PC-9 (cell line): ENCODE measurements around the gene EPHB2.

Experiments used
- EZH2 ChIP-seq: fragments of 200-600 bp; sonication (generic); IDR thresholded peaks from 2 replicates; pipeline ENCODE4 v1.8.0; 2017; ENCODE audit warnings: antibody characterized with exemption, low read depth
- TF ChIP-seq, protein P1 (sequence below): fragments of 200-600 bp; sonication (generic); conservative IDR thresholded peaks from 2 replicates; pipeline ENCODE4 v1.6.1; 2017; ENCODE audit warnings: mixed run types, antibody characterized with exemption, mild to moderate bottlenecking, moderate library complexity

- TF ChIP-seq, protein P1, sequence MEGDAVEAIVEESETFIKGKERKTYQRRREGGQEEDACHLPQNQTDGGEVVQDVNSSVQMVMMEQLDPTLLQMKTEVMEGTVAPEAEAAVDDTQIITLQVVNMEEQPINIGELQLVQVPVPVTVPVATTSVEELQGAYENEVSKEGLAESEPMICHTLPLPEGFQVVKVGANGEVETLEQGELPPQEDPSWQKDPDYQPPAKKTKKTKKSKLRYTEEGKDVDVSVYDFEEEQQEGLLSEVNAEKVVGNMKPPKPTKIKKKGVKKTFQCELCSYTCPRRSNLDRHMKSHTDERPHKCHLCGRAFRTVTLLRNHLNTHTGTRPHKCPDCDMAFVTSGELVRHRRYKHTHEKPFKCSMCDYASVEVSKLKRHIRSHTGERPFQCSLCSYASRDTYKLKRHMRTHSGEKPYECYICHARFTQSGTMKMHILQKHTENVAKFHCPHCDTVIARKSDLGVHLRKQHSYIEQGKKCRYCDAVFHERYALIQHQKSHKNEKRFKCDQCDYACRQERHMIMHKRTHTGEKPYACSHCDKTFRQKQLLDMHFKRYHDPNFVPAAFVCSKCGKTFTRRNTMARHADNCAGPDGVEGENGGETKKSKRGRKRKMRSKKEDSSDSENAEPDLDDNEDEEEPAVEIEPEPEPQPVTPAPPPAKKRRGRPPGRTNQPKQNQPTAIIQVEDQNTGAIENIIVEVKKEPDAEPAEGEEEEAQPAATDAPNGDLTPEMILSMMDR, result no peak
- no peak for TF ChIP-seq EZH2
Measured at GRCh38 chr1:22810378-22810777, 99.7 kb downstream of the EPHB2 start.
